BLaER1 (cell line): Measurements from ENCODE around the gene IFNL1.
"Not testable (repeated sequence)": the region's sequence is repeated elsewhere in the genome, so short reads cannot be mapped to it uniquely, and the experiment has no call there.

Source experiments
- H3K27ac ChIP-seq: shearing (Covaris generic); formaldehyde crosslinking; 2 replicates; pipeline ENCODE4 v1.8.1; 2022
- H3K27me3 ChIP-seq: shearing (Covaris generic); formaldehyde crosslinking; 2 replicates; pipeline ENCODE4 v1.8.1; 2022
- H3K36me3 ChIP-seq: shearing (Covaris generic); formaldehyde crosslinking; 2 replicates; pipeline ENCODE4 v1.8.1; 2022
- H3K4me1 ChIP-seq: shearing (Covaris generic); formaldehyde crosslinking; 2 replicates; pipeline ENCODE4 v1.8.1; 2022
- H3K4me2 ChIP-seq: shearing (Covaris generic); formaldehyde crosslinking; 2 replicates; pipeline ENCODE4 v1.8.1; 2022
- H3K4me3 ChIP-seq: shearing (Covaris generic); formaldehyde crosslinking; 2 replicates; pipeline ENCODE4 v1.8.1; 2022
- H3K9ac ChIP-seq: shearing (Covaris generic); formaldehyde crosslinking; 2 replicates; pipeline ENCODE4 v1.8.1; 2022
- H3K9me3 ChIP-seq: shearing (Covaris generic); formaldehyde crosslinking; 2 replicates; pipeline ENCODE4 v1.8.1; 2022
- H4K20me1 ChIP-seq: shearing (Covaris generic); formaldehyde crosslinking; 2 replicates; pipeline ENCODE4 v1.8.1; 2022
- Cebpa-rat ChIP-seq: shearing (Covaris generic); IDR thresholded peaks from 2 replicates; pipeline ENCODE4 v1.8.1; 2022

The IFNL1 gene

DNA sequence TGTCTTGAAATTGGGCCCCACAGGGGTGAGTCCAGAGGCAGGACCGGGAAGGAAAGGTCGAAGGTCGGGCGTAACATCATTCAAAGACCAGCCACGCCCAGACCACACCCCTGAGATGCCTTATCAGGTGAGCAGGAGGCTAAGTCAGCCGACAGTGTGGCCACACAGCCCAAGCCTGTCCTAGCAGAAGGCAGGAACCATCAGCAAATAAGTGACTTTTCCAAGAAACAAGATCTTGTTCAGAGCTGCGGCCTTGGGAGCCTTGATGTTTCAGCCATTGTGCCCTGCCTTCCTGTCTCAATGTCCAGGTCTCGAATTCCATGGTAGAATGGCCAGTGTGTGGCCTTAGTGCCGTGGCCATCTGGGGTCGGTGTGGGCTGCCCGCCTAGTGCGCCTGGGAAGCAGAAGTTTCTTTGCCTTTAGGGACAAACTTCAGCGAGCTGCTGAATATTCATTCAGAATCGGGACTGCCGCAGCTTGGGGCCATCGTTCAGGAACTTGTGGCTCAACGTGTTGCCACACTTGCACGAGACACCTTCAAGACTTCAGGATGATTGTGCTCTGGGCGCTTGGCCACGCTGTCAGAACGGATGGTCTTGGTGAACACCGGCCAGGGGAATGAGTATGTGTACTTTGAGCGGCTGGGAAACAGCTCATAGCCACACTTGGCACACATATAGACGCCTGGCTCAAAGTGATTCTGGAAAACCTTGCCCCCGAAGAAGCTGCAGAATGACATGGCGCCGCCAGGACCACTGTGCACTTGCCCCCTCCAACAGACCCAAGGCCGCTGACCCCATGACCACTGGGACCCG is 41.5 kb upstream of the IFNL1 start:
- H3K4me2 ChIP-seq = peak overlapping the region; percentile 24; the same call in 1 of the 2 replicates
- no peak for TF ChIP-seq Cebpa-rat
- no peak overlapping the region for H3K9ac ChIP-seq

DNA sequence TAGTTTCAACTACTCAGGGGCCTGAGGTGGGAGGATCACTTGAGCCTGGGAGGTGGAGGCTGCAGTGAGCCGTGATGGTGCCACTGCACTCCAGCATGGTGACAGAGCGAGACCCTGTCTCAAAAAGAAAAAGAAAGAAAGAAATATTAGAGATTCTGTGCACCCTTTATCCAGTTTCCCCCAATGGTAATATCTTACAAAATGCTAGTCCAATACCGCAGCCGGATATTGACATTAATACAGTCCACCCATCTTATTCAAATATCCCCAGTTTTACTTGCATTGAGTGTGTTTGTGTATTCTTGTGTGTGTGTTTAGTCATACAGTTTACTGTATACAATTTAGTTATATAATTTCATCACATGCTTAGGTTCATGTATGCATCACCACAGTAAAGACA is 39.0 kb upstream of the IFNL1 start:
- Histone ChIP-seq H3K4me1 (peaks cover 57% of the 10 kb centered on the region), H4K20me1 (no peaks in the 10 kb centered on the region), H3K27ac (no peak overlapping the region), H3K4me2 (no peak overlapping the region), H3K9ac (no peak overlapping the region), H3K9me3 (peaks cover 26% of the 10 kb centered on the region), H3K4me3 (no peak overlapping the region), H3K36me3 (no peaks in the 10 kb centered on the region), H3K27me3 (no peaks in the 10 kb centered on the region)
- TF ChIP-seq Cebpa-rat = no peak

More for the DNA sequence above, 41.5 kb upstream of the IFNL1 start:
- H3K4me1 ChIP-seq = peaks cover 79% of the 10 kb centered on the region
- no peaks in the 10 kb centered on the region for H3K27me3 ChIP-seq
- peak overlapping the region; percentile 60; the same call in 1 of the 2 replicates for H3K27ac ChIP-seq
- peaks cover 26% of the 10 kb centered on the region for H3K9me3 ChIP-seq
- no peaks in the 10 kb centered on the region for H4K20me1 ChIP-seq
- no peaks in the 10 kb centered on the region for H3K36me3 ChIP-seq
- no peak overlapping the region for H3K4me3 ChIP-seq

GRCh38 chr19:39261704-39262103 is 34.5 kb upstream of the IFNL1 start:
- no peak overlapping the region for H3K9ac ChIP-seq
- H4K20me1 ChIP-seq = no peaks in the 10 kb centered on the region
- no peak overlapping the region for H3K4me2 ChIP-seq
- H3K9me3 ChIP-seq = peaks cover 23% of the 10 kb centered on the region
- peaks cover 15% of the 10 kb centered on the region for H3K27me3 ChIP-seq
- no peak overlapping the region for H3K4me3 ChIP-seq
- H3K4me1 ChIP-seq = peaks cover 60% of the 10 kb centered on the region
- no peaks in the 10 kb centered on the region for H3K36me3 ChIP-seq
- no peak for TF ChIP-seq Cebpa-rat
- no peak overlapping the region for H3K27ac ChIP-seq

GRCh38 chr19:39262496-39262895 is 33.7 kb upstream of the IFNL1 start:
- peak overlapping the region; percentile 71 for H3K4me2 ChIP-seq
- H3K4me1 ChIP-seq = peaks cover 54% of the 10 kb centered on the region
- peaks cover 15% of the 10 kb centered on the region for H3K27me3 ChIP-seq
- H3K36me3 ChIP-seq = no peaks in the 10 kb centered on the region
- no peak overlapping the region for H3K9ac ChIP-seq
- no peak overlapping the region for H3K4me3 ChIP-seq
- H3K9me3 ChIP-seq = peaks cover 15% of the 10 kb centered on the region
- no peak for TF ChIP-seq Cebpa-rat
- no peaks in the 10 kb centered on the region for H4K20me1 ChIP-seq
- no peak overlapping the region for H3K27ac ChIP-seq

- Histone ChIP-seq H3K4me1 (peaks cover 40% of the 10 kb centered on the region), H4K20me1 (no peaks in the 10 kb centered on the region), H3K4me3 (no peak overlapping the region), H3K9me3 (peaks cover 13% of the 10 kb centered on the region), H3K36me3 (no peaks in the 10 kb centered on the region), H3K27me3 (peaks cover 15% of the 10 kb centered on the region), H3K4me2 (peak overlapping the region; percentile 71), H3K9ac (no peak overlapping the region), H3K27ac (0 out of 2 replicates have a peak overlapping the region, but pooled peaks have one; percentile 2)
- no peak for TF ChIP-seq Cebpa-rat
These were observed 32.3 kb upstream of the IFNL1 start for GRCh38 chr19:39263912-39264305.

- Histone ChIP-seq H3K9me3 (peaks cover 13% of the 10 kb centered on the region), H3K9ac (no peak overlapping the region), H3K27ac (0 out of 2 replicates have a peak overlapping the region, but pooled peaks have one; percentile 2), H3K27me3 (peaks cover 15% of the 10 kb centered on the region), H3K36me3 (no peaks in the 10 kb centered on the region), H3K4me3 (no peak overlapping the region), H4K20me1 (no peaks in the 10 kb centered on the region), H3K4me1 (peaks cover 38% of the 10 kb centered on the region), H3K4me2 (peak overlapping the region; percentile 71)
- no peak for TF ChIP-seq Cebpa-rat
These were observed 31.6 kb upstream of the IFNL1 start for GRCh38 chr19:39264306-39265290.

DNA sequence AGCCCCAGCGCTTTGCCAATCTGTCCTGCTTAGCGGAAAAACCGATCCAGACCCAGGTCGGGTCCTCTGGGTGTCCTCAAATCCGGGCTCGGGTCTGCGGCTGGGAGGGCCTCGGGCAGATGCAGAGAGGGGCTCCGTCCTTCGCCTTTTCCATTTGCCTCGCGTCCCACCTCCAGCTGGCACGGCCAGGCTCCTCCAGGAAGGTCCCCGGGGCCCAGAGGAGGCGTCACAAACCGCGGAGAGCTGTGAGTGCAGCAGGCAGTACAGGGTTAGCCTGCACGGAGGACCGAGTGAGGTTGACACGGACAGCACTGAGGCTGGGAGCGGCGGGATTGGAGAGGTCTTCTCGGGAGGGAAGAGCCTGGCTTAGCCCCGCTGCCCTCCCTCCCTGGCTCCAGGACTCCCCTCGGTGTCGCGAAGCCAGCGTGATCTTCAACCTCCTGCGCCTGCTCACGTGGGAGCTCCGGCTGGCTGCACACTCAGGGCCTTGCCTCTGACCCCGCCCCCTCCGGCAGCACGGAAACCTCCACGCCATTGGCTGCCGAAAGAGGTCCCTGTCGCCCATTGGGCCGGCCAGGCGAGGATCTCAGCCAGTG is 30.8 kb upstream of the IFNL1 start:
- no peak for TF ChIP-seq Cebpa-rat
- H3K9ac ChIP-seq = no peak overlapping the region
- H3K27ac ChIP-seq = no peak overlapping the region
- H3K36me3 ChIP-seq = no peaks in the 10 kb centered on the region
- H3K4me3 ChIP-seq = no peak overlapping the region
- H3K27me3 ChIP-seq = peaks cover 15% of the 10 kb centered on the region
- peaks cover 45% of the 10 kb centered on the region for H3K4me1 ChIP-seq
- peaks cover 13% of the 10 kb centered on the region for H3K9me3 ChIP-seq
- peak overlapping the region; percentile 71 for H3K4me2 ChIP-seq
- no peaks in the 10 kb centered on the region for H4K20me1 ChIP-seq

GRCh38 chr19:39268085-39268484 is 28.1 kb upstream of the IFNL1 start, which contains the start of gene IFNL2:
Gene IFNL2 (plus strand): TSS chr19:39268396. CDS start chr19:39268569, 173 bp downstream.
- H3K9ac ChIP-seq, H3K4me3 ChIP-seq, H3K4me2 ChIP-seq, H3K27ac ChIP-seq, H3K36me3 ChIP-seq, H4K20me1 ChIP-seq: not testable (repeated sequence)
- H3K27me3 ChIP-seq = peaks cover 15% of the 10 kb centered on the region
- peaks cover 13% of the 10 kb centered on the region for H3K9me3 ChIP-seq
- H3K4me1 ChIP-seq = peaks cover 34% of the 10 kb centered on the region

DNA sequence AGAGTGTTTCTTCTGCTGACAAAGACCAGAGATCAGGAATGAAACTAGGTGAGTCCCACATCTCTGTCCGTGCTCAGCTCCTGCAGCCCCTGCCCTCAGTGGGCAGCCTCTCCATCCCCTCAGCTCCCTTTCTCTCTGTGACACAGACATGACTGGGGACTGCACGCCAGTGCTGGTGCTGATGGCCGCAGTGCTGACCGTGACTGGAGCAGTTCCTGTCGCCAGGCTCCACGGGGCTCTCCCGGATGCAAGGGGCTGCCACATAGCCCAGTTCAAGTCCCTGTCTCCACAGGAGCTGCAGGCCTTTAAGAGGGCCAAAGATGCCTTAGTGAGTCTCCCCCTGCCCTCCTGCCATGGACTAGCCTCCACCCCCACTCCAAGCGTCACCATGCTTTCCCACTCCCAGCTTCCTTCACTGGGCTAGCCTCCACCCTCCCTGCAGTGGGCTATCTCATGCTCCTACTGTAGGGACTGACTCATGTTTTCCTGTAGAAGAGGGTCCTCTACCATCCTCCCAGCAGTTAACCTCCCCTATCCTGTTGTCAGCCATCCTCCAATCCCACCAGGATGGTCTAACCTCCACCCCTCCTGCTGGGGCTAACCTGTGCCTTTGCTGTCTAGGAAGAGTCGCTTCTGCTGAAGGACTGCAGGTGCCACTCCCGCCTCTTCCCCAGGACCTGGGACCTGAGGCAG is 27.5 kb upstream of the IFNL1 start:
- not testable (repeated sequence) for H3K36me3 ChIP-seq, H3K27ac ChIP-seq
- peaks cover 13% of the 10 kb centered on the region for H3K9me3 ChIP-seq

DNA sequence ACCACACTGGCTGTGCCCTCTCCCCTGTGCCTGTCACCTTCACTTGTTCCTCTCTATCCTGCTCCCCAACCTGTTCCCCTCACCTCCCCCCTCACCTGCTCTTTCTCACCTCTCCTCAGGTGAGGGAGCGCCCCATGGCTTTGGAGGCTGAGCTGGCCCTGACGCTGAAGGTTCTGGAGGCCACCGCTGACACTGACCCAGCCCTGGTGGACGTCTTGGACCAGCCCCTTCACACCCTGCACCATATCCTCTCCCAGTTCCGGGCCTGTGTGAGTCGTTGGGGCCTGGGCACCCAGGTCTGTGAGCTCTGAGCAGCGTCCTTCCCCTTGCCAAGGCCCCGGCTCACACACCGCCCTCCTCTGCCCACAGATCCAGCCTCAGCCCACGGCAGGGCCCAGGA is 26.8 kb upstream of the IFNL1 start:
- peaks cover 21% of the 10 kb centered on the region for H3K4me1 ChIP-seq
- not testable (repeated sequence) for H4K20me1 ChIP-seq, H3K27me3 ChIP-seq

More for the DNA sequence above, 27.5 kb upstream of the IFNL1 start:
- peaks cover 28% of the 10 kb centered on the region for H3K4me1 ChIP-seq
- peaks cover 14% of the 10 kb centered on the region for H3K27me3 ChIP-seq
- not testable (repeated sequence) for H4K20me1 ChIP-seq, H3K4me2 ChIP-seq, H3K9ac ChIP-seq, H3K4me3 ChIP-seq

More for the DNA sequence above, 26.8 kb upstream of the IFNL1 start:
- H3K9ac ChIP-seq, H3K9me3 ChIP-seq, H3K27ac ChIP-seq, H3K36me3 ChIP-seq, H3K4me2 ChIP-seq, H3K4me3 ChIP-seq: not testable (repeated sequence)
